Measurements from ENCODE around the gene MTX1. TPM values are rescaled to one million over a fixed set of nuclear protein-coding genes. Genes with fewer than 3 reads are reported as not detected.
A peak's percentile ranks its signal among the peaks of the same experiment; 100 is the strongest.

The MTX1 gene
- total and polyA plus RNA-seq, 2 experiments from 2014 or later = 77.7 to 106 TPM

- TF ChIP-seq REST (IDR thresholded peaks at IDR 0.05; ENCODE audit: unreplicated experiment) (no peak), ZNF331 (CRISPR knock-in tag; IDR thresholded peaks at IDR 0.05; ENCODE audit: low read depth) (no peak), ETS1 (IDR thresholded peaks at IDR 0.05) (no peak), JUNB (IDR thresholded peaks at IDR 0.05; ENCODE audit: unreplicated experiment) (no peak), EZH2phosphoT487 (IDR thresholded peaks at IDR 0.05; ENCODE audit: unreplicated experiment) (no peak), ZNF114 (CRISPR knock-in tag; IDR thresholded peaks at IDR 0.05) (no peak), NANOG (IDR thresholded peaks at IDR 0.05; ENCODE audit: borderline replicate concordance) (no peak), EZH2 (IDR thresholded peaks at IDR 0.05; ENCODE audit: low read depth, unreplicated experiment) (no peak), POLR2AphosphoS5 (IDR thresholded peaks at IDR 0.05; ENCODE audit: low read depth) (no peak)
Observed at GRCh38 chr1:155241841-155242264, 33.4 kb downstream of the MTX1 start (continued).

GRCh38 chr1:155242805-155243358, 34.4 kb downstream of the MTX1 start:
- Histone ChIP-seq H4K20me1 (replicated peaks; ENCODE audit: insufficient read depth) (no peaks in the 10 kb centered on the region), H3K4me3 (peak overlapping the region; percentile 70), H2AFZ (no peak overlapping the region), H3K36me3 (ENCODE audit: insufficient read depth) (no peaks in the 10 kb centered on the region), H3K79me2 (replicated peaks; ENCODE audit: insufficient read depth) (0 out of 2 replicates have a peak, but pooled peaks cover 7% of the 10 kb centered on the region), H3K4me1 (ENCODE audit: insufficient read depth) (peaks cover 19% of the 10 kb centered on the region), H3K27ac (ENCODE audit: low read depth) (no peak overlapping the region), H3K27me3 (ENCODE audit: insufficient read depth) (peaks cover 30% of the 10 kb centered on the region), H3F3A (replicated peaks; ENCODE audit: low read depth) (0 out of 2 replicates have a peak, but pooled peaks cover 10% of the 10 kb centered on the region), H3K9me2 (ENCODE audit: insufficient read depth) (no peaks in the 10 kb centered on the region), H3K4me2 (peak overlapping the region; percentile 90; the same call in 1 of the 2 replicates)
- H3K36me3 Mint-ChIP-seq (ENCODE audit: low read depth) = peaks cover 17% of the 10 kb centered on the region; the same call in 2 of the 3 replicates
- H3K4me3 Mint-ChIP-seq = peak overlapping the region; percentile 69
- ATAC-seq = no peak
- H3K9me3 Mint-ChIP-seq = no peaks in the 10 kb centered on the region
- peaks cover 32% of the 10 kb centered on the region for H3K27me3 Mint-ChIP-seq (ENCODE audit: insufficient read depth, low read depth, poor library complexity)
- no peak overlapping the region for H3K27ac Mint-ChIP-seq
- TF ChIP-seq STAT1 (IDR thresholded peaks at IDR 0.05; ENCODE audit: unreplicated experiment) = no peak
- no peak for TF ChIP-seq ZNF462 (CRISPR knock-in tag; IDR thresholded peaks at IDR 0.05)
- TF ChIP-seq EZH2phosphoT487 (IDR thresholded peaks at IDR 0.05; ENCODE audit: unreplicated experiment) = no peak
- TF ChIP-seq EZH2 (IDR thresholded peaks at IDR 0.05; ENCODE audit: low read depth, unreplicated experiment) = no peak
- no peak for TF ChIP-seq JUNB (IDR thresholded peaks at IDR 0.05; ENCODE audit: unreplicated experiment)
- TF ChIP-seq CREB1 (CRISPR knock-in tag; IDR thresholded peaks at IDR 0.05; ENCODE audit: low read depth) = no peak
- TF ChIP-seq POLR2AphosphoS5 (IDR thresholded peaks at IDR 0.05; ENCODE audit: low read depth) = no peak
- TF ChIP-seq ETS1 (IDR thresholded peaks at IDR 0.05) = no peak
- no peak for TF ChIP-seq ZNF114 (CRISPR knock-in tag; IDR thresholded peaks at IDR 0.05)
- no peak for TF ChIP-seq ZNF331 (CRISPR knock-in tag; IDR thresholded peaks at IDR 0.05; ENCODE audit: low read depth)
- DNase-seq (ENCODE audit: low spot score) = no peak
- peaks cover 17% of the 10 kb centered on the region for H3K4me1 Mint-ChIP-seq
